ENCODE measurements around the gene PHETA1.

Gene PHETA1

DNA sequence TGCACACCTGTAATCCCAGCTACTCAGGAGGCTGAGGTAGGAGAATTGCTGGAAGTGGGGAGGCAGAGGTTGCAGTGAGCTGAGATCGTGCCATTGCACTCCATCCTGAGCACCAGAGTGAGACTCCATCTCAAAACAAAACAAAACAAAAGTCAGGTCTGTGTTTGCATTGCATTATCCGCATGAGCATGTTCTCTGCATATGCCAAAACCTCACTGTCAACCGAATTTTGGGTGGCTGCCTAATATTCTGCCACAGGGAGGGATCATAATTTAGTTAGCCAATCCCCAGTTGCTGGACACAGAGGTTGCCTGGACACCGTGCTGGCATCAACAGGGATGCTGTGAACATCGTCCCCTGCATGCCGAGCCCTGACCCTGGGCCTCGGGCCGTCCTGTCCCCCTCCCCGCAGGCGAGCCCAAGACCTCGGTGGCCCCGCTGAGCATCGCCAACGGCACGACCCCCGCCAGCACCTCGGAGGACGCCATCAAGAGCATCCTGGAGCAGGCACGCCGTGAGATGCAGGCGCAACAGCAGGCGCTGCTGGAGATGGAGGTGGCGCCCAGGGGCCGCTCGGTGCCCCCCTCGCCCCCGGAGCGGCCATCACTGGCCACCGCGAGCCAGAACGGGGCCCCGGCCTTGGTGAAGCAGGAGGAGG is 49.2 kb downstream of the PHETA1 start:
- no peak for DNase-seq

DNA sequence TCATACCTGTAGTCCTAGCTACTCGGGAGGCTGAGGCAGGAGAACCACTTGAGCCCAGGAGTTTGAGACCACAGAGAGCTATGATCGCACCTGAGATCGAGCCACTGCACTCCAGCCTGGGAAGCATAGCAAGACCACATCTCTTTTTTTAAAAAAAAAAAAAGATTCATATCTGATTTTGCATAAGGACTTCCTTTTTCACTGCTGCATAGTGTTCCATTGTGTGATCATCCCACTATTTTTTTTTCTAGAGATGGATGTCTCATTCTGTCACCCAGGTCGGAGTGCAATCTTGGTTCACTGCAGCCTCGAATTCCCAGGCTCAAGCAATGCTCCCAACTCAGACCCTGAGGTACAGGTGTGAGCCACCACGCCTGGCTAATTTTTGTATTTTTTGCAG is 50.4 kb downstream of the PHETA1 start:
- DNase-seq, result no peak

DNA sequence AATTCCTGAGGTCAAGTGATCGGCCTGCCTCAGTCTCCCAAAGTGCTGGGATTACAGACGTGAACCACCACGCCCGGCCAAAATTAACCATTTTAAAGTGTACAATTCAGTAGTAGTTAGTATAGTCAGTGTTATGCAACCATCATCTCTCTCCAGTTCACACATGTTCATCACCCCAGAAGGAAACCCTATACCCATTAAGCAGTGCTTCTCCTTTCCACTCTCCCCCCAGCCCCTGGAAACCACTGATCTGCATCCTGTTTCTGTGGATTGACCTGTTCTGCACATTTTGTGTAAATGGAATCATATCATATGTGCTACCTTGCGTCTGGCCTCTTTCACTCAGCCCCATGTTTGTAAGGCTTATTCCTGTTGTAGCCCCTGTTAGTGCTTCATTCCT is 52.2 kb downstream of the PHETA1 start:
- no peak for DNase-seq

DNA sequence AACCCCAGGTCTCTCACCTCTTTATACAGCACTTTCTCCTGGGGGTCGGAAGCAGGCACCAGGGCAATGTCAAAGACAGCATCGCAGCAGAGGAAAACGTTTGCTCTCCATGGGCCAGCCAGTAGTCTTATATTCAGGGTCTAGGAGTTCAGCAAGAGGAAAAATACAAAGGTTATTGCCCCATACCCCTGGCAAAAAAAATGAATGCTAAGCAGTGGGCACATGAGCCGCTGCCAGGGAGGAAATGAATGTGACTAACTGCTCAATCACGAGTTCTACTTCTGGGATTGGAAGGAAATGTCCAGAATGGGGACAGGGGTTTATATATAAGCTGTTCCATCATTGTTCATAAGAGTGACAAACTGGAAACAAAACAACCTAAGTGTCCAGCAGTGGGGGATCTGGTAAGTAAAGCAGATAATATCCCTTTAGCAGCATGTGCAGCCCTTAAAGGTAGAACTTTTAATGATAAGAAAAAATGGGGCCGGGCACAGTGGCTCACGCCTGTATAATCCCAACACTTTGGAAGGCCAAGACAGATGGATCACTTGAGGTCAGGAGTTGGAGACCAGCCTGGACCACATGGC is 53.8 kb downstream of the PHETA1 start:
- DNase-seq, result no peak

DNA sequence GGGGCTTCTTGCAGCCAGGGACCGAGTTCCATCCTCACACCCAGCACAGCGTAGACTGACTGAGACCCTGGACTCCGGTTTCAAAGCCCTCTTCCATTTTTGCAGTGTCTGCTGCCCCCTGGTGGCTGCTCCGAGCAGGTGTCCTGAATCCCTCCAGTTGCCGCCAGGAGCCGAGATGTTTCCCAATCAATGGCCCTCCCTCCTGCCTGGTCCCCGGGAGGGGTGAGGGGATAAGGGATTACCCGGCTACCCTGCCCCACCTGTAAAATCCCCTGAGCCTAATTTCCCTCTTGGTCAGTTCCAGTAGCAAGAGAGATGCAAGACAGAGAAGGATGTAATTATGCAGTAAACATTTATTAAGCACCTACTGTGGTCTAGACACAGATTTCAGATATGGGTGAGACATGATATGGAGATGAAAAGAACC is 55.0 kb downstream of the PHETA1 start:
- no peak for DNase-seq

DNA sequence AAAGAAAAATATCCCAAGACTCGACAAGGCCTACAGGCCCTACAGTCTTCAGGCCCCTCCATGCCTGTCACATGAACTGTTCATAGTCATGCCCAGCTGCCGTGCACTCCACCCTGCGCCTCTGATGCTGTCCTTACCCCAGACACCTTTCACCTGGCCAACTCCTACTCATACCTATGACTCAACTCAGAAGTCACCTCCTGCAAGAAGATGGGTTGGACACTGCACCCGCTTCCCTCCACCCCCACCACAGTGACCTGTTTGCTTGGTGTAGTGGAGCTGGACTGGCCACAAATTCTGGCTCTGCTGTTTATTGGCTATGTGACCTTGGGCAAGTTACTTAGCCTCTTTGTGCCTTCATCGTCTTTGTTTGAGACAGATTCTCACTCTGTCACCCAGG is 56.2 kb downstream of the PHETA1 start:
- DNase-seq, result no peak

DNA sequence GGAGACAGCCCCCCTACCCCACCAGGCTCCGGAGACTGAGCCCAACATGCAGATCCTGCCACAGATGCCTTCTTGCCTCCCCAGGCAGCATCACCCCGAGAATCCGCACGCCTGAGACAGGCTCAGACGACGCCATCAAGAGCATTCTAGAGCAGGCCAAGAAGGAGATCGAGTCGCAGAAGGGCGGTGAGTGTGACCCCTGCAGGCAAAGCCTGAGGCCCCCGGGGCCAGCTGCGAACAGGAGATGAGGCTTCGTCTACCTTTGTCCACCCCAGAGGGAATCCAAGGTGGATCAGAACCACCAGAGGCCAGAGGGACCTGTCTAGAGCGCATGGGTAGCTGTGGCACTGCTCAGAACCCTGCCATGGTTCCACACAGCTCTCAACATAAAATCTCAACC is 56.9 kb downstream of the PHETA1 start:
- DNase-seq, result no peak

DNA sequence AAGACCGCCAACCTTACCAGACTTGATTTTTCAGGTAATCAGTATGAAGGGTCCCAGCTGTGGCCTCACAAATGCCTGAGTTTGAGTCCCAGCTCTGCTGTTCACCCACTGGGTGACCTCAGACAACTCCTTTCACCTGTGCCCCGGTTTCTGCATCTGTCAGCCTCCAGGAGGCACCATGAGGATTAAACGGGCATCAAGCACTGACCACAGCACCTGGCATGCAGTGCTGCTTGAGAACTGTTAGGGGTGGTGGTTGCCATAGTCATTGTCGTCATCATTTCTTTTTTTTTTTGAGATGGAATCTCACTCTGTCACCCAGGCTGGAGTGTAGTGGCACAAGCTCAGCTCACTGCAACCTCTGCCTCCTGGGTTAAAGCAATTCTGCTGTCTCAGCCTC is 57.9 kb downstream of the PHETA1 start:
- no peak for DNase-seq
